Measurements from ENCODE around the gene CCDC178. TPM values are rescaled to one million over a fixed set of nuclear protein-coding genes. Genes with fewer than 3 reads are reported as not detected.

Gene CCDC178
- total RNA-seq, 1 experiment from 2014 or later, result not detected

DNA sequence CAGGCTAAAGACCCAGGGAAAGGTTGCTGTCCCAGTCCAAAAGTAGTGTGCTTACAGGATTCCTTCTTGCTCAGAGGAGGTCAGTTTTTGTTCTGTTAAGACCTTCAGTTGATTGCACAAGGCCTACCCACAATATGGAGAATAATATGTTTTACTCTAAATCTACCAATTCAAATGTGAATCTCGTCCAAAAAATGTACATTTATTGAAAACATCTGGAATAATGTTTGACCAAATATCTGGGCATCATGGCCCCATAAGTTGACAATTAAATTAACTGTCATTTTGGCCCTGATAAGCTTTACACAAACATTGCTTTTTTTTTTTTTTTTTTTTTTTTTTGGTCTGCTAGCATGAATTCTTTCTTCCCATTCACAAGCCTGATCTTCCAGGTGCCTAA, 109.8 kb downstream of the CCDC178 start:
- BruUV-seq (replicated peaks), result no TSS peak
- POLR2A ChIA-PET (ENCODE audit: unreplicated experiment), result no interaction called here

DNA sequence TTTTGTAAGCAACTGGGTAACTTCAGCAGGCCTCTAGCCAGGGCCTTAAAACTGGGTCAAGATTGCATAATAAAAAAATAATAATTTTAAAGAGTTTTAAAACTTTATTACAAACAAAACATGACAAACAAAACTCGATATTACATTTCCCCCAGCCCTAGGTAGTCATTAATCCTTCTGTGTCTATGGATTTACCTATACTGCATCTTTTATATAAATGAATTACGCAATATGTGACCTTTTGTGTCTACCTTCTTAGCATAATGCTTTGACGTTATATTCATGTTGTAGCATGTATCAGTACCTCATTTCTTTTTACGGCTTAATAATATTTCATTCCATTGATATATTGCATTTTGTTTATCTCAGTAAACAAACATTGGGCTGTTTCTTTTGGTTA, 113.5 kb downstream of the CCDC178 start:
- CTCF ChIA-PET, result no interaction called here
- Histone ChIP-seq H4K20me1 (ENCODE audit: insufficient read depth) (no peaks in the 10 kb centered on the region), H3K27me3 (ENCODE audit: insufficient read depth, low read depth) (no peaks in the 10 kb centered on the region), H3K9me3 (ENCODE audit: insufficient read depth, low read depth) (no peaks in the 10 kb centered on the region), H3K79me2 (ENCODE audit: low read depth) (no peaks in the 10 kb centered on the region), H3K9me2 (ENCODE audit: insufficient read depth) (no peaks in the 10 kb centered on the region), H3F3A (ENCODE audit: insufficient read depth, low read depth) (no peaks in the 10 kb centered on the region), H3K36me3 (ENCODE audit: low read depth) (no peaks in the 10 kb centered on the region), H3K4me2 (no peak overlapping the region), H3K4me3 (no peak overlapping the region), H3K4me1 (replicated peaks; ENCODE audit: insufficient read depth) (no peaks in the 10 kb centered on the region), H3K27ac (no peak overlapping the region), H2AFZ (no peak overlapping the region)
- DNase-seq, result no peak
- no TSS peak for BruUV-seq (replicated peaks)
- no peak for TF ChIP-seq EZH2 (IDR thresholded peaks at IDR 0.05; ENCODE audit: low read depth)
- TF ChIP-seq, protein P1, sequence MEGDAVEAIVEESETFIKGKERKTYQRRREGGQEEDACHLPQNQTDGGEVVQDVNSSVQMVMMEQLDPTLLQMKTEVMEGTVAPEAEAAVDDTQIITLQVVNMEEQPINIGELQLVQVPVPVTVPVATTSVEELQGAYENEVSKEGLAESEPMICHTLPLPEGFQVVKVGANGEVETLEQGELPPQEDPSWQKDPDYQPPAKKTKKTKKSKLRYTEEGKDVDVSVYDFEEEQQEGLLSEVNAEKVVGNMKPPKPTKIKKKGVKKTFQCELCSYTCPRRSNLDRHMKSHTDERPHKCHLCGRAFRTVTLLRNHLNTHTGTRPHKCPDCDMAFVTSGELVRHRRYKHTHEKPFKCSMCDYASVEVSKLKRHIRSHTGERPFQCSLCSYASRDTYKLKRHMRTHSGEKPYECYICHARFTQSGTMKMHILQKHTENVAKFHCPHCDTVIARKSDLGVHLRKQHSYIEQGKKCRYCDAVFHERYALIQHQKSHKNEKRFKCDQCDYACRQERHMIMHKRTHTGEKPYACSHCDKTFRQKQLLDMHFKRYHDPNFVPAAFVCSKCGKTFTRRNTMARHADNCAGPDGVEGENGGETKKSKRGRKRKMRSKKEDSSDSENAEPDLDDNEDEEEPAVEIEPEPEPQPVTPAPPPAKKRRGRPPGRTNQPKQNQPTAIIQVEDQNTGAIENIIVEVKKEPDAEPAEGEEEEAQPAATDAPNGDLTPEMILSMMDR (conservative IDR thresholded peaks at IDR 0.05), result no peak
- intact Hi-C loops (cut with micrococcal nuclease; ENCODE audit: unreplicated experiment), result no loop called here
- POLR2A ChIA-PET (ENCODE audit: unreplicated experiment), result no interaction called here

More for the DNA sequence above, 109.8 kb downstream of the CCDC178 start:
- Histone ChIP-seq H3K4me2 (no peak overlapping the region), H3F3A (ENCODE audit: insufficient read depth, low read depth) (no peaks in the 10 kb centered on the region), H3K27ac (no peak overlapping the region), H3K4me1 (replicated peaks; ENCODE audit: insufficient read depth) (no peaks in the 10 kb centered on the region), H3K27me3 (ENCODE audit: insufficient read depth, low read depth) (no peaks in the 10 kb centered on the region), H2AFZ (no peak overlapping the region), H3K9me2 (ENCODE audit: insufficient read depth) (no peaks in the 10 kb centered on the region), H3K4me3 (no peak overlapping the region), H4K20me1 (ENCODE audit: insufficient read depth) (no peaks in the 10 kb centered on the region), H3K36me3 (ENCODE audit: low read depth) (no peaks in the 10 kb centered on the region), H3K9me3 (ENCODE audit: insufficient read depth, low read depth) (no peaks in the 10 kb centered on the region), H3K79me2 (ENCODE audit: low read depth) (no peaks in the 10 kb centered on the region)
- TF ChIP-seq, protein P1 (conservative IDR thresholded peaks at IDR 0.05), result no peak
- TF ChIP-seq EZH2 (IDR thresholded peaks at IDR 0.05; ENCODE audit: low read depth), result no peak
- no peak for DNase-seq
- intact Hi-C loops (cut with micrococcal nuclease; ENCODE audit: unreplicated experiment), result no loop called here
- CTCF ChIA-PET, result no interaction called here

DNA sequence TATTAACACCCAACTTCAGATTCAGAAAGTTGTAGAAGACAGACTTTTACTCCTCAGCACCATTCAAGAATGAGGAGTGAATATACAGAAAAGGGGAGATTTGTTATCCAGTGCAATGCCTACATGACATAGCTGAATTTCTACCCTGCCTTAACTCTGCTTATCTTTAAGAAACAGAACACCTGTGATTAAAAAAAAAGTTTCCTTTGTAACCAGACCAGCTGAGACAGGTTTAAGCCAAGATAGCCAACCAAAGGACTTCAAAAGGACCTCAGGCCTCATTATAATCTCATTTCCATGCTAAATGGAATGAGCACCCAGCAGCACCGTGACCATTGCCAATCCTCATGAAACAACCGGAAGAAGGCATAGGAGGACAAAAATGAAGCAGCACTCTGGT, 122.9 kb downstream of the CCDC178 start:
- ChIA-PET CTCF (no interaction called here), POLR2A (ENCODE audit: unreplicated experiment) (no interaction called here)
- intact Hi-C loops (cut with micrococcal nuclease; ENCODE audit: unreplicated experiment), result no loop called here
- Histone ChIP-seq H3K79me2 (ENCODE audit: low read depth) (no peaks in the 10 kb centered on the region), H3K27ac (no peak overlapping the region), H2AFZ (no peak overlapping the region), H3K9me2 (ENCODE audit: insufficient read depth) (no peaks in the 10 kb centered on the region), H3F3A (ENCODE audit: insufficient read depth, low read depth) (no peaks in the 10 kb centered on the region), H3K4me2 (no peak overlapping the region), H3K9me3 (ENCODE audit: insufficient read depth, low read depth) (no peaks in the 10 kb centered on the region), H3K36me3 (ENCODE audit: low read depth) (no peaks in the 10 kb centered on the region), H3K4me1 (replicated peaks; ENCODE audit: insufficient read depth) (no peaks in the 10 kb centered on the region), H4K20me1 (ENCODE audit: insufficient read depth) (no peaks in the 10 kb centered on the region), H3K4me3 (no peak overlapping the region), H3K27me3 (ENCODE audit: insufficient read depth, low read depth) (no peaks in the 10 kb centered on the region)
- no peak for TF ChIP-seq EZH2 (IDR thresholded peaks at IDR 0.05; ENCODE audit: low read depth)
- TF ChIP-seq, protein P1 (conservative IDR thresholded peaks at IDR 0.05), result no peak
- DNase-seq, result no peak
- BruUV-seq (replicated peaks), result no TSS peak

All from PC-9 (cell line).